HL-60/S4 treated with phorbol 12-myristate 13-acetate at 8.2 ng/mL for 4 days and 3 days (cell line): Measurements from ENCODE around the gene DBN1.

Experiments used
- in situ Hi-C: fragments of 300-500 bp; cut with MboI; formaldehyde crosslinking; loops from 2 replicates; pipeline ENCODE4 v1.15.0; 2022; ENCODE audit warnings: low sequenced_read_pairs

Gene DBN1

GRCh38 chr5:177473443-177474001 is at the start of gene DBN1:
Gene DBN1, minus strand, starts transcription at chr5:177473634. Its CDS starts 113 bp downstream, at chr5:177473521.
- in situ Hi-C loops: no loop called here

- in situ Hi-C loops: no loop called here
Observed at GRCh38 chr5:177520916-177521513, 47.6 kb upstream of the DBN1 start.

GRCh38 chr5:177520271-177520670 is 46.8 kb upstream of the DBN1 start:
- in situ Hi-C loops: no loop called here

GRCh38 chr5:177519463-177520235 is 46.2 kb upstream of the DBN1 start:
- in situ Hi-C loops: no loop called here

- in situ Hi-C loops: no loop called here
Observed at GRCh38 chr5:177516601-177517568, 43.5 kb upstream of the DBN1 start, which contains the start of gene DDX41. Gene DDX41, minus strand, starts transcription at chr5:177516961. Its CDS starts 16 bp downstream, at chr5:177516945.

- in situ Hi-C loops: no loop called here
Observed at GRCh38 chr5:177515580-177515979, 42.1 kb upstream of the DBN1 start.

GRCh38 chr5:177514541-177514940 is 41.1 kb upstream of the DBN1 start:
- in situ Hi-C loops: no loop called here

GRCh38 chr5:177513500-177513899 is 40.1 kb upstream of the DBN1 start:
- in situ Hi-C loops: no loop called here

GRCh38 chr5:177512736-177513380 is 39.4 kb upstream of the DBN1 start:
- in situ Hi-C loops: no loop called here

- in situ Hi-C loops: no loop called here
Observed at GRCh38 chr5:177511796-177512675, 38.6 kb upstream of the DBN1 start.

GRCh38 chr5:177511181-177511580 is 37.7 kb upstream of the DBN1 start:
- in situ Hi-C loops: no loop called here

- in situ Hi-C loops: no loop called here
Observed at GRCh38 chr5:177510567-177511053, 37.2 kb upstream of the DBN1 start.

GRCh38 chr5:177509991-177510566 is 36.6 kb upstream of the DBN1 start:
- in situ Hi-C loops: no loop called here

GRCh38 chr5:177509381-177509951 is 36.0 kb upstream of the DBN1 start, which contains the start of gene DOK3:
Gene DOK3, minus strand, starts transcription at chr5:177509826. Its CDS starts 286 bp downstream, at chr5:177509540.
- in situ Hi-C loops: no loop called here

- in situ Hi-C loops: no loop called here
Observed at GRCh38 chr5:177508837-177509236, 35.4 kb upstream of the DBN1 start.

- in situ Hi-C loops: no loop called here
Observed at GRCh38 chr5:177508221-177508611, 34.8 kb upstream of the DBN1 start.

GRCh38 chr5:177507596-177508220 is 34.3 kb upstream of the DBN1 start:
- in situ Hi-C loops: no loop called here

- in situ Hi-C loops: no loop called here
Observed at GRCh38 chr5:177507165-177507564, 33.7 kb upstream of the DBN1 start.
